CD4-positive, CD25-positive, alpha-beta regulatory T cell (primary cell): Measurements from ENCODE around the gene LRRC75A. TPM values are rescaled to one million over a fixed set of nuclear protein-coding genes. Genes with fewer than 3 reads are reported as not detected.

Source experiments
- ATAC-seq, 2 donors: fragments of 150-1000 bp; cut with Tn5 transposase; one replicate each; pipeline ENCODE4 v1.10.0; 2021; ENCODE audit warnings: low read depth in 2 of 2, moderate number of reproducible peaks in 2 of 2, moderate library complexity in 1 of 2
- DNase-seq, 3 donors: peaks; one replicate each; pipeline versions ENCODE4 v3.0.0 to v3.0.0-alpha.2; 2012 to 2022; ENCODE audit warnings: mixed read lengths in 1 of 3
- H3K27ac ChIP-seq: one replicate; pipeline ENCODE4 v1.7.0; 2013; ENCODE audit warnings: mild to moderate bottlenecking, low read length; ENCODE audit not compliant: insufficient read depth, poor library complexity, severe bottlenecking
- H3K27me3 ChIP-seq: one replicate; pipeline ENCODE4 v1.7.0; 2013; ENCODE audit warnings: low read length; ENCODE audit not compliant: control insufficient read depth, insufficient read depth
- H3K36me3 ChIP-seq: one replicate; pipeline ENCODE4 v1.7.0; 2013; ENCODE audit warnings: mild to moderate bottlenecking, low read length, moderate library complexity; ENCODE audit not compliant: control insufficient read depth, insufficient read depth
- H3K4me1 ChIP-seq: 2 replicates; pipeline ENCODE4 v1.7.0; 2013; ENCODE audit warnings: mild to moderate bottlenecking, low read length; ENCODE audit not compliant: insufficient read depth, control insufficient read depth, poor library complexity, severe bottlenecking
- H3K4me3 ChIP-seq: one replicate; pipeline ENCODE4 v1.7.0; 2013; ENCODE audit warnings: low read depth, mild to moderate bottlenecking, low read length, moderate library complexity
- H3K9me3 ChIP-seq, 2 experiments: 1 replicate in 1 of 2; 2 replicates in 1 of 2; pipeline ENCODE4 v1.7.0; 2013; ENCODE audit warnings: low read length in 2 of 2, mild to moderate bottlenecking in 1 of 2, moderate library complexity in 1 of 2; ENCODE audit not compliant: control insufficient read depth in 2 of 2
- H3K27ac Mint-ChIP-seq, 3 donors: one replicate each; pipeline ENCODE4 v1.8.0; 2020 to 2022; ENCODE audit warnings: mild to moderate bottlenecking in 3 of 3, mixed read lengths in 3 of 3, moderate library complexity in 2 of 3
- H3K27me3 Mint-ChIP-seq: one replicate; pipeline ENCODE4 v1.8.0; 2022; ENCODE audit warnings: mild to moderate bottlenecking, mixed read lengths
- H3K36me3 Mint-ChIP-seq: one replicate; pipeline ENCODE4 v1.8.0; 2020; ENCODE audit warnings: mixed read lengths
- H3K4me1 Mint-ChIP-seq, 4 donors: one replicate each; pipeline ENCODE4 v1.8.0; 2020 to 2022; ENCODE audit warnings: mixed read lengths in 4 of 4, mild to moderate bottlenecking in 1 of 4
- H3K4me3 Mint-ChIP-seq, 4 donors: one replicate each; pipeline ENCODE4 v1.8.0; 2020 to 2022; ENCODE audit warnings: mild to moderate bottlenecking in 4 of 4, mixed read lengths in 4 of 4, moderate library complexity in 3 of 4
- H3K9me3 Mint-ChIP-seq, 7 donors: one replicate each; pipeline ENCODE4 v1.8.0; 2020 to 2022; ENCODE audit warnings: mixed read lengths in 7 of 7, mild to moderate bottlenecking in 3 of 7, moderate library complexity in 2 of 7
- polyA plus RNA-seq, 4 donors: library from polyadenylated mRNA; unstranded; fragments of 300-500 nt; fragmentation: Illumina TruSeq; gene quantifications; one replicate each; pipeline ENCODE4 v1.2.3, GENCODE V29; 2021
- total RNA-seq: library from RNA; stranded (reverse); gene quantifications from one replicate; pipeline ENCODE4 v1.2.3, GENCODE V29; 2022

The LRRC75A gene
- total and polyA plus RNA-seq, 5 donors from 2014 or later, result 1.5 to 3.8 (median 1.7) TPM

DNA sequence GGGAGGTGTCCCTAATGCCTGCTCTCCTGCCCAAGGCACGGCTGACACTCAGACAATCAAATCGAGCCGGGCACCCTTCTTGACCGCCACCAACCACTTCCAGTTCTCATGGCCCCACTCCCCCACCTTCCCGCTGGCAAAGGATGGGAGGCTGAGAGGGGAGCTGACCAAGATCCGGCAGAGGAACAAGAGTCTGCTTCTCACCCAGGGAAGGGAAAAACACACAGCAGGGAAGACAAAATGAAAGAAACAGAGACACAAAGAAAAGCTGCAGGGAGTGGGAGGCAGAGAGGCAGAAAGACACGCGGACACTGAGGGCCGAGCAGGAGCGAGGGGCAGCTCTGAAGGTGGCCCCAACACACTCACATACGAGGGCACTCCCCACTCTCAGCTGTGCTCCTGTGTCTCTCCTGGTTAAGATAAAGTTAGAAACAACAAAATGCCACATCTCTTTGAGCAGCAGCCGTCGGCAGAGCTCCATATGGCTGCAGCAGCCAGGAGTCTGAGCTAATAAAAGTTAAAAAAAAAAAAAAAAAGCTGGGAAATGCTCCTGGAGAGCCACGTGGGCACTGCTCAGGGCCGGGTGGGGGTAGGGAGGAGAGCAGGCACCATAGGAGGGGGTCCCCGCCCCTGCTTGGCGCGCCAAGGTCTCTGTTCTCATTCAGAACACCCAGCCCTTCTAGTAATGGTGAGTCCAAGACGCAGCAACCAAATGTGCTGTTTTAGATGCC is 7.4 kb downstream of the LRRC75A start:
- no peak overlapping the region for H3K27ac ChIP-seq
- no peaks in the 10 kb centered on the region for H3K36me3 ChIP-seq
- H3K36me3 Mint-ChIP-seq, result no peaks in the 10 kb centered on the region
- no peaks in the 10 kb centered on the region for H3K9me3 Mint-ChIP-seq
- H3K27me3 Mint-ChIP-seq, result peaks cover 5% of the 10 kb centered on the region
- no peak overlapping the region for H3K4me3 ChIP-seq
- no peaks in the 10 kb centered on the region for H3K9me3 ChIP-seq
- H3K4me3 Mint-ChIP-seq, result no peak overlapping the region
- DNase-seq (no peak), ATAC-seq (no peak)
- no peak overlapping the region for H3K27ac Mint-ChIP-seq
- H3K4me1 ChIP-seq, result no peaks in the 10 kb centered on the region
- H3K4me1 Mint-ChIP-seq, result peaks cover 0 to 2% (median 0%) of the 10 kb centered on the region in 4 donors
- no peaks in the 10 kb centered on the region for H3K27me3 ChIP-seq

DNA sequence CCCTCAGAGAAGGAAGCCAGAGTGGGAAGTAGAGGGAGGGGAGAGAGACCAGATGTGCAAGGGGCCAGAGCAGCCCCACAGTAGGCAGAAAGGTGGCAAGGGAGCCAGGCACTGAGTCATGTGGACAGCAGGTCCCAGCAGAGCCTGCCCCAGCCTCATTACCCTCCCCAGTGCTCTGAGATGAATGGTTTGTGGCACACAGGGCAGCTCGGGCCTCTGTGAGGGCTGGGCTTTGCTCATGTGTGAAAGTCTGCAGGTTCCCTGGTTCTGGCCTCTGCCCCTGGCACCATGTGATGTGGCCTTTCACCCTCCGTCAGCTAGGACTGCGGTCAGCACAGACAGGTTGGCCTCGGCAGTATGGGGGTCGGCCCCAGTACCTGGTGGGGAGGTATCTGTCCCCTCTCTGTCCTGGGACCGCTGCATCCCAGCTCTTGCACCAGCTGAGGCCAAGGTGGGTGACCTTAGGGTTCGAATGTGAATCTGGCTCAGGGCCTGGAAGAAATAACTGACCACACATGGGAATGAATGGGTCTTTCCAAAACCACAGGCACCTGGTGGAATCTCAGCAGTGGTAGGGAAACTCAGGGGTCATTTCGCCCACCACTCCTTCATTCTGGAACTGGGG is 8.9 kb downstream of the LRRC75A start:
- H3K4me3 ChIP-seq, result no peak overlapping the region
- Mint-ChIP-seq H3K27ac (no peak overlapping the region), H3K27me3 (peaks cover 5% of the 10 kb centered on the region), H3K4me3 (no peak overlapping the region), H3K36me3 (no peaks in the 10 kb centered on the region), H3K4me1 (peaks cover 0 to 2% (median 0%) of the 10 kb centered on the region in 4 donors), H3K9me3 (no peaks in the 10 kb centered on the region)
- H3K36me3 ChIP-seq, result no peaks in the 10 kb centered on the region
- ATAC-seq (no peak), DNase-seq (no peak)
- no peaks in the 10 kb centered on the region for H3K4me1 ChIP-seq
- H3K27ac ChIP-seq, result no peak overlapping the region
- H3K9me3 ChIP-seq, result no peaks in the 10 kb centered on the region
- H3K27me3 ChIP-seq, result no peaks in the 10 kb centered on the region

GRCh38 chr17:16482253-16482652 is 9.7 kb downstream of the LRRC75A start:
- Histone ChIP-seq H3K27me3 (no peaks in the 10 kb centered on the region), H3K4me1 (no peaks in the 10 kb centered on the region), H3K36me3 (no peaks in the 10 kb centered on the region), H3K4me3 (no peak overlapping the region), H3K27ac (no peak overlapping the region), H3K9me3 (no peaks in the 10 kb centered on the region)
- peaks cover 0 to 2% (median 0%) of the 10 kb centered on the region in 4 donors for H3K4me1 Mint-ChIP-seq
- no peak overlapping the region for H3K27ac Mint-ChIP-seq
- no peak overlapping the region for H3K4me3 Mint-ChIP-seq
- H3K9me3 Mint-ChIP-seq, result no peaks in the 10 kb centered on the region
- peaks cover 5% of the 10 kb centered on the region for H3K27me3 Mint-ChIP-seq
- DNase-seq (no peak), ATAC-seq (no peak)
- no peaks in the 10 kb centered on the region for H3K36me3 Mint-ChIP-seq

GRCh38 chr17:16480995-16481394 is 11.0 kb downstream of the LRRC75A start:
- no peaks in the 10 kb centered on the region for H3K4me1 Mint-ChIP-seq
- no peaks in the 10 kb centered on the region for H3K9me3 ChIP-seq
- H3K4me1 ChIP-seq, result no peaks in the 10 kb centered on the region
- no peaks in the 10 kb centered on the region for H3K36me3 Mint-ChIP-seq
- DNase-seq (no peak), ATAC-seq (no peak)
- no peaks in the 10 kb centered on the region for H3K36me3 ChIP-seq
- H3K9me3 Mint-ChIP-seq, result no peaks in the 10 kb centered on the region
- H3K27ac ChIP-seq, result no peak overlapping the region
- H3K27me3 ChIP-seq, result no peaks in the 10 kb centered on the region
- no peak overlapping the region for H3K4me3 ChIP-seq
- H3K27ac Mint-ChIP-seq, result no peak overlapping the region
- no peak overlapping the region for H3K4me3 Mint-ChIP-seq
- H3K27me3 Mint-ChIP-seq, result peaks cover 5% of the 10 kb centered on the region

DNA sequence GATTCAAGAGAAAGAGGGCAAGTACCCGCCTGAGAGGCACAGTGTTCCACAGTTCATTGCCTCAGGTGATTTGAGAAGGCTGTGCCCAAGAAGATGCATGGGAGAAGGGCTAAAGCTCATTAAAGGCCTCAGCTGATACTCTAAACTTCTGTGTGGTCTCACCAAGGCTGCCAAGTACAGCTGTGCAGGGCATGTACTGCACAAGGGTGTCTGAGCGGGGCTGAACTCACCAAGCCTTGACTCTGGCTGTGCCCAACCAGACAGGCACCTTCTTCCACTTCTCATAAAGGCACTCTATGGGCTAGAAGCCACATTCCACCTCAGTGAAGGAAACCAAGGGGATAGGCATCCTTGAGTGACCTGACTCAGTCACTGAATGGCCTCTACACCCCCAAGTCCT is 12.7 kb downstream of the LRRC75A start:
- H3K4me1 Mint-ChIP-seq, result no peaks in the 10 kb centered on the region
- no peaks in the 10 kb centered on the region for H3K36me3 Mint-ChIP-seq
- ATAC-seq (no peak), DNase-seq (no peak)
- H3K27me3 Mint-ChIP-seq, result peaks cover 5% of the 10 kb centered on the region
- no peaks in the 10 kb centered on the region for H3K4me1 ChIP-seq
- no peak overlapping the region for H3K27ac Mint-ChIP-seq
- no peaks in the 10 kb centered on the region for H3K27me3 ChIP-seq
- H3K36me3 ChIP-seq, result no peaks in the 10 kb centered on the region
- H3K9me3 ChIP-seq, result no peaks in the 10 kb centered on the region
- H3K4me3 ChIP-seq, result no peak overlapping the region
- no peak overlapping the region for H3K27ac ChIP-seq
- H3K9me3 Mint-ChIP-seq, result no peaks in the 10 kb centered on the region
- no peak overlapping the region for H3K4me3 Mint-ChIP-seq

- H3K36me3 Mint-ChIP-seq, result no peaks in the 10 kb centered on the region
- peaks cover 5% of the 10 kb centered on the region for H3K27me3 Mint-ChIP-seq
- no peaks in the 10 kb centered on the region for H3K9me3 Mint-ChIP-seq
- Histone ChIP-seq H3K27me3 (no peaks in the 10 kb centered on the region), H3K4me1 (no peaks in the 10 kb centered on the region), H3K9me3 (no peaks in the 10 kb centered on the region), H3K36me3 (no peaks in the 10 kb centered on the region), H3K4me3 (no peak overlapping the region), H3K27ac (no peak overlapping the region)
- H3K27ac Mint-ChIP-seq, result no peak overlapping the region
- H3K4me3 Mint-ChIP-seq, result no peak overlapping the region
- ATAC-seq (no peak), DNase-seq (no peak)
- no peaks in the 10 kb centered on the region for H3K4me1 Mint-ChIP-seq
Measured at GRCh38 chr17:16478649-16479048, 13.3 kb downstream of the LRRC75A start.

DNA sequence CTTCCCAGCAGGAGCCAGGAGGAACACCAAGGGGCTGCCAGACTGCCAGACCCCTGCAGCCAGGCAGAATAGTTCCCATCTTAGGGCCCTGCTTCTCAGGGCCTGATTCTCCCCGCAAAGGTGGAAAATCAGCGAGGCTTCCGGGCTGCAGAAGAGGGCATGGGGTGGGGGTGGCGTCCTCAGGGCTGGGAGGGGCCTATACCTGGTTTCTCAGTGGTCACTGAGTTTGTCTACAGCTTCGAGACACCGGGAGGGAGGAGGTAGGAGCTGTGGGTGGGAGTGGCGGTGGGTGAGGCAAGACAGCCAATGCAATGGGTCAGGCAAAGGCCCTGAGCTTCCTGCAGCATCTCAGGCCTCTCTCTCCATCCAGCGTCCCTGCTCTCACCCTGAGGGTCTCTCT is 14.3 kb downstream of the LRRC75A start:
- Histone ChIP-seq H3K4me1 (no peaks in the 10 kb centered on the region), H3K27ac (no peak overlapping the region), H3K9me3 (no peaks in the 10 kb centered on the region), H3K4me3 (no peak overlapping the region), H3K27me3 (no peaks in the 10 kb centered on the region), H3K36me3 (no peaks in the 10 kb centered on the region)
- no peaks in the 10 kb centered on the region for H3K4me1 Mint-ChIP-seq
- H3K27me3 Mint-ChIP-seq, result peaks cover 5% of the 10 kb centered on the region
- DNase-seq, result no peak
- H3K36me3 Mint-ChIP-seq, result no peaks in the 10 kb centered on the region
- no peak for ATAC-seq
- H3K9me3 Mint-ChIP-seq, result no peaks in the 10 kb centered on the region
- no peak overlapping the region for H3K27ac Mint-ChIP-seq
- H3K4me3 Mint-ChIP-seq, result no peak overlapping the region

DNA sequence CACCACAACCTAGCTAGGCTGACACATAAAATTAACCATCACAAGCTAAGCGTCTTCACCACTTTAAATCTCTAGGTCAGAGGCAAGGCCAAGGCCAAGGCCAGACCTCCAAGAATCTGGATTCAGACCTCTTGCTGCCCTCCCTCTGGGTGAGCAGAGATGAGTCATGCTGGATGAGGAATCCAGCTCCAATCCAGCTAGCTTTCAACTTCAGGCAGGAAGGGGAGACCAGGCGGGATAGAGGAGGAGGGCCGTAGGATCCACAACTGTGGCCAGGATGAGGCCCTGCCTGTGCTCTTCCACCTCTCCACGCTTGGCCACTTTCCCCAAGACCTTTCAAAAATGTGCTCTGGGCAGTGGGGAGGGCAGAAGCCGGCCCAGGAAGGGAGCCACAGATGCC is 14.7 kb downstream of the LRRC75A start:
- Mint-ChIP-seq H3K27me3 (peaks cover 5% of the 10 kb centered on the region), H3K36me3 (no peaks in the 10 kb centered on the region), H3K4me3 (no peak overlapping the region), H3K9me3 (no peaks in the 10 kb centered on the region), H3K27ac (peak overlapping the region in 1 of 3 donors; percentile 37), H3K4me1 (no peaks in the 10 kb centered on the region)
- H3K36me3 ChIP-seq, result no peaks in the 10 kb centered on the region
- H3K9me3 ChIP-seq, result no peaks in the 10 kb centered on the region
- H3K4me3 ChIP-seq, result no peak overlapping the region
- H3K27ac ChIP-seq, result no peak overlapping the region
- no peaks in the 10 kb centered on the region for H3K27me3 ChIP-seq
- ATAC-seq (no peak), DNase-seq (no peak)
- H3K4me1 ChIP-seq, result no peaks in the 10 kb centered on the region
